T-helper 2 cell treated with Interferon-gamma antibody and Interleukin-4, amounts not matched to agents 5 μg/mL and 100 μg/mL, for 36 hours (primary cell): ENCODE results near the gene CARD9.
"Not testable (repeated sequence)": the region's sequence is repeated elsewhere in the genome, so short reads cannot be mapped to it uniquely, and the experiment has no call there.

Source experiments
- DNase-seq: peaks from one replicate; pipeline ENCODE4 v3.0.0; 2021; ENCODE audit warnings: low spot score
- H3K27ac Mint-ChIP-seq: one replicate; pipeline ENCODE4 v1.8.0; 2021; ENCODE audit warnings: mild to moderate bottlenecking, mixed read lengths
- H3K27me3 Mint-ChIP-seq: one replicate; pipeline ENCODE4 v1.8.0; 2021; ENCODE audit warnings: low read depth, mixed read lengths
- H3K36me3 Mint-ChIP-seq: one replicate; pipeline ENCODE4 v1.8.0; 2021; ENCODE audit warnings: low read depth, mixed read lengths
- H3K4me1 Mint-ChIP-seq: one replicate; pipeline ENCODE4 v1.8.0; 2021; ENCODE audit warnings: low read depth, mixed read lengths
- H3K4me3 Mint-ChIP-seq: one replicate; pipeline ENCODE4 v1.8.0; 2022; ENCODE audit warnings: mild to moderate bottlenecking, moderate library complexity, mixed read lengths
- H3K9me3 Mint-ChIP-seq: one replicate; pipeline ENCODE4 v1.8.0; 2021; ENCODE audit warnings: mixed read lengths

The CARD9 gene

DNA sequence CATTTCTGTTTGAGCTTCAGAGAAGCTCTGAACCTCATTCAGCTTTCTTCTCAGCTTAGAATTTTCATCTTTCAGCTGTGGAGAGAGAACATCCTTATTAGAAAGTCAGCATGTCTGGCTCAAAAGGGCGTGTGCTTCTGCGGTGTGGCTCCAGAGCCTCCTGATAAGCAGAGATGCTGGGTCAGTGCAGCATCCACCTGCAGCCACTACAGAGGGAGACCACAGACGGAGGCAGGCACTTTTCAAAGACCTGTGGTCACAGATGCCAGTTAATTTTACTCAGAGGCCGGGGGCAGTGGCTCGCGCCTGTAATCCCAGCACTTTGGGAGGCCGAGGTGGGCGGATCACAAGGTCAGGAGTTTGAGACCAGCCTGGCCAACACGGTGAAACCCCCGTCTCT lies 32.4 kb upstream of the CARD9 start:
- not testable (repeated sequence) for H3K27me3 Mint-ChIP-seq, H3K9me3 Mint-ChIP-seq, H3K4me3 Mint-ChIP-seq, DNase-seq, H3K27ac Mint-ChIP-seq
- Mint-ChIP-seq H3K36me3 (peaks cover 55% of the 10 kb centered on the region), H3K4me1 (peaks cover 39% of the 10 kb centered on the region)

DNA sequence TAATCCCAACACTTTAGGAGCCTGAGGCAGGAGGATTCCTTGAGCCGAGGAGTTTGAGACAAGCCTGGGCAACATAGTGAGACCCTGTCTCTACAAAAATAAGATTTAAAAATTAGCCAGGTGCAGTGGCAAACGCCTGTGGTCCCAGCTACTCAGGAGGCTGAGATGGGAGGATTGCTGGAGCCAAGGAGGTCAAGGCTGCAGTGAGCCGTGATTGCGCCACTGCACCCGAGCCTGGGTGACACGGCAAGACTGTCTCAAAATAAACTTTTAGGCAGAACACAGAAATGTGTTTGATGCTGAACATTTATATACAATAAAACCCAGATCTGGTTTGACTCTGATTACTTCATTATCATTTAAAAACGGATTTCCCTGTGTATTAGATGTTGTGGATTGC lies 32.0 kb upstream of the CARD9 start:
- H3K27me3 Mint-ChIP-seq: no peaks in the 10 kb centered on the region
- no peaks in the 10 kb centered on the region for H3K9me3 Mint-ChIP-seq
- no peak overlapping the region for H3K4me3 Mint-ChIP-seq
- H3K36me3 Mint-ChIP-seq: peaks cover 58% of the 10 kb centered on the region
- H3K27ac Mint-ChIP-seq: peak overlapping the region; percentile 87
- H3K4me1 Mint-ChIP-seq: peaks cover 42% of the 10 kb centered on the region
- no peak for DNase-seq

DNA sequence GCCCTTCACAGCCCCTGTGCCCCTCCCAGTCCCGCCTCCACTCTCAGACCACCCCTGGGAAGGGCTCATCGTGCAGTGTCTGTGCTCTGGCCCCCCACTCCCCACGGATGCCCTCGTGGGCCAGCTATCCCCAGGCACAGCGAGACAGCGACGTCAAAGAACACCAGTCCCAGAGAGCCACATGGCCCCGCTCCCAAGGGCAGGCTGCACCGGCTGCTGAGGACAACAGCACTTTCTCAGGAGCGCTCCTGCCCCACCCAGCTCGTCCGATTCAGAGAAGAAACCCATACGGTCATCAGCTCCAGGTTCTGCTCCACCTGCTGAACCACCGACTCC lies 31.3 kb upstream of the CARD9 start:
- no peaks in the 10 kb centered on the region for H3K9me3 Mint-ChIP-seq
- peak overlapping the region; percentile 76 for H3K4me3 Mint-ChIP-seq
- peaks cover 41% of the 10 kb centered on the region for H3K4me1 Mint-ChIP-seq
- peak overlapping the region; percentile 87 for H3K27ac Mint-ChIP-seq
- H3K27me3 Mint-ChIP-seq: no peaks in the 10 kb centered on the region
- H3K36me3 Mint-ChIP-seq: peaks cover 56% of the 10 kb centered on the region
- no peak for DNase-seq

DNA sequence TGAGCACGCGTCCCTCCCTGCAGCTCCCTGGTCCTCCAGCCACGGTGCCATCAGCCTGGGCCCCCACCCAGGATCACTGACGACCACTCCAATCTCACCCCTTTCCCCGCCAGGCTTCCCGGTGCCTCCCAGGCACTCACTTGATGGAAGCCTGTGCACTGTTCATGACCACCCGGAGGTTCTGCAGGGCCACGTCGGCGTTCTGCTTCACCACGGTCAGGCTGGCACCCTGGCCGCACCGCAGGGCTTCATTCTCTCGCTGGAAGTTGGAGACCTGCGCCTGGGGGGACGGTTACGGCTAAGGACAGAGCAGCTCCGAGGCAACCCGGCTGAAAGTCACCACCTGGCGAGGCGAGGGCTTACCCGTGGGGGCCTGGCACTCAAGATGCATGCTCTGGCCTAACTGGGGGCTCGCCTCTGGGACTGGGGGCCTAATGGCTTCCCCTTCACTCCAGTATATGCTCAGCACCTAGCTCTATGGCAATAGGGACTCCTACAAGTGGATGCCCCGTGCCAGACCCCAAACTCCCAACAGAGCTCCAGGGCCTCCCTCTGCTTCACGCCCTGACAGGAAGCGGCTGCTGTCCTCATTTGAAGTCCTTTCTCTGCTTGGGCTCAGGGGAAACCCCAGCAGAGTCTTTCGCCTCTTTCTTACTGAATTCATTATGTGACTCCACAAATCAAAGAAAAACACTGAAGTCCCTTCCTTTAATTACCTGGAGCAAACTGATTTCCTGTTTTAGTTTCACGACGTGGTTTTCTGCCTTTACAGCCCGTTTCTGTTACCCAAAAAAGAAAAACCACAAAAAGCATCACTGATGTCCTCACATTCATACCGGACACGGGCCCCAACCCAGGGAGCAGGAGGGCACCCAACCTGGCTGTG lies 30.7 kb upstream of the CARD9 start:
- no peaks in the 10 kb centered on the region for H3K9me3 Mint-ChIP-seq
- peak overlapping the region; percentile 87 for H3K27ac Mint-ChIP-seq
- H3K36me3 Mint-ChIP-seq: peaks cover 54% of the 10 kb centered on the region
- DNase-seq: peak; percentile 50
- no peaks in the 10 kb centered on the region for H3K27me3 Mint-ChIP-seq
- peaks cover 37% of the 10 kb centered on the region for H3K4me1 Mint-ChIP-seq
- peak overlapping the region; percentile 76 for H3K4me3 Mint-ChIP-seq

DNA sequence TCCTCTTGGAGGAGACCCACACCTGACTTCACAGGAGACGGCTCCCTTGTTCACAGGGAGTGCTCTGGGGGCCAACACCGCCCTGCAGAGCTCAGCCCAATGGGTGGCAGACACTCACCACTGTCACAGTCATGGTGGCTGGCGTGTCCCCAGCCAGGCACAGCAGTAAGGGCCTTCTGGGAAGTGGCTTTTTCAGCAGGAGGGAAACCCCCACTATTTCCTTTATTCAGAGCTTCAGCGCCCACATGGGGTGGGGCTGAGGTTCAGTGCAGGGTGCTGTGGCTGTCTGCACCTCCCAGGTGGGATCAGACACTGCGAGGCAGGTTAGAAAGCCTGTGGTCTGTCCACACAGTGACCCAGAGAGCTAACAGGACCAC lies 30.1 kb upstream of the CARD9 start:
- DNase-seq: peak; percentile 69
- Mint-ChIP-seq H3K36me3 (peaks cover 54% of the 10 kb centered on the region), H3K4me1 (peaks cover 38% of the 10 kb centered on the region)

GRCh38 chr9:136402067-136402466 lies 28.6 kb upstream of the CARD9 start:
- no peak for DNase-seq
- Mint-ChIP-seq H3K9me3 (no peaks in the 10 kb centered on the region), H3K4me3 (no peak overlapping the region), H3K4me1 (peaks cover 38% of the 10 kb centered on the region), H3K27me3 (no peaks in the 10 kb centered on the region), H3K27ac (peak overlapping the region; percentile 70), H3K36me3 (peaks cover 53% of the 10 kb centered on the region)

More for the DNA sequence above, 30.1 kb upstream of the CARD9 start:
- H3K4me3 Mint-ChIP-seq: peak overlapping the region; percentile 76
- H3K9me3 Mint-ChIP-seq: no peaks in the 10 kb centered on the region
- H3K27ac Mint-ChIP-seq: peak overlapping the region; percentile 87
- no peaks in the 10 kb centered on the region for H3K27me3 Mint-ChIP-seq

DNA sequence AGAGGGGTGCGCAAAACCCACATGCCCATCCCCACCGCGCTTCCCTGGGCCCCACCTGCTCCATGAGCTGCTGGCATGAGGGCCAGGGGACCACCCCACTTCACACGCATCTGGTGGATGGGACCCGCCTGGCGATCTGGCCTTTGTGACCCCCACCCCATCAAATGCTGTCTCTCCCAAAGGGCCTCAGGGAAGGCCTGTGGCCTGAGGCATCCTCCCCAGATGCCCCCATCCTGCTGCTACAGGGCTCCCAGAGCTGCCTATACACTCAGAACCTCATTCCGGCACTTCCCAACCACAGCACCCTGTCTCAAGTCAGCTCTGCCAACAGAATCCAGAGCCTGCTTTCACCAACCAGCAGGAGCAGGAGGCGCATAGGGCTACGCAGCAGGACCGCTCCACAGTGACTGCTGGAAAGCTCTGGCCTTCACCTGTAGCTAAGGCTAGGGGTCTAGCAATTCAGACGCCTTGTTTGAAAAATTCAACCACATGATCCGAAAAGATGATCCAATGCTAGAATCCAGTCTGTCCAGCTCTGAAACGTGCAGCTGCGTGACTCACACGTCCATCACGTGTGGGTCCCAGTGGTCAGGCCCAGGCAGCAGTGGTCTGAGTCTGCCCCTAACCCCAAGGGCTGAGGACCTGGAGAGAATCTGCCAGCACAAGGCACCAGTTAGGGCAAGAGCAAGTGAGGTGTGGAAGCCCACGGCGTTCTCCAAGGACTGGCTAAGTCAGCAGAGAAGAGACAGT lies 27.9 kb upstream of the CARD9 start:
- Mint-ChIP-seq H3K36me3 (peaks cover 48% of the 10 kb centered on the region), H3K9me3 (no peaks in the 10 kb centered on the region), H3K27me3 (no peaks in the 10 kb centered on the region), H3K4me3 (peak overlapping the region; percentile 24), H3K27ac (peak overlapping the region; percentile 65), H3K4me1 (peaks cover 38% of the 10 kb centered on the region)
- no peak for DNase-seq

GRCh38 chr9:136400038-136400834 lies 26.8 kb upstream of the CARD9 start, which contains the start of gene SNAPC4:
Gene SNAPC4, minus strand, starts transcription at chr9:136400170. Its CDS starts 1,742 bp downstream, at chr9:136398428.
- Mint-ChIP-seq H3K36me3 (peaks cover 41% of the 10 kb centered on the region), H3K4me1 (peaks cover 37% of the 10 kb centered on the region), H3K27ac (peak within 1 kb of the TSS; percentile 71), H3K9me3 (no peaks in the 10 kb centered on the region), H3K27me3 (no peaks in the 10 kb centered on the region), H3K4me3 (peak within 1 kb of the TSS; percentile 82)
- DNase-seq: peak; percentile 88

DNA sequence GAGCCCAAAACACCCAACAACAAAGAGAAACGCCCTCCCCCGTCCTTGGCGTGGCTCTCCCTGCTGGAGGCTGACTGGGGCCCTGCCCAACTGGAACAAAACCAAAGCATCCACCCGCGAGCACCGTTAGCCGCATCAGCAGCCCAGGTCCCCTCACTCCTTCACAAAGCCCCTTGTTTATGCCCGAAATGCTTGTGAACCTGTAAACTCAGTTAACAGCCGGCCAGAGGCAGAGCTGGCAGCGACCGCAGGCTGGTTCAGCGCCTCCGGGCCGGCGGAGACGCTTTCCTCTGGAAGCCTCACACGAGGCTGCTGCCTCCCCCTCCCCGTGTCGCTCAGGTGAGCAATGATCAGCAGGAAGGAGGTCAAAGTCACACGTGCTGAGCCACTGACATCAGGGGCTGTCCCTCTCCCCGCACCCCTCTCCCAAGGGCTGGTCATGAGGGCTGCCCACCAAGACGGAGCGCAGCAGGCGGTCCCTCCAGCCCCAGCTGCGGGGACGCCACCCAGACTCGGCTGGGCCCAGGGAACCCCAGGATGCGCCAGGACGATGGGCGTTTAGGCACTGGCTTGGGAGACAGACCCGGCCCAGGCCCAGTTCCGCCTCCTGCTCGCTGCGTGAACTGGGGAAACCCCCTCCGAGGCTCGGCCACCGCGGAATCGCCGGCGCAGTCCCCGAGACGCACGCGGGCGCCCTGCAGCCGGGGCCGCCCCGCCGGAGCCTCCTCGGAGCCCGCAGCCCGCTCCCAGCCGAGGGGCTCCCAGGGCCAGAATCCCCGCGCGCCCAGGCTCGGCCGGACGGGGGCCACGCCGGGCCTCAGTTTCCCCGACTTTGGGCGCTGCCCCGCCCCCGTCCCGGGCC lies 25.9 kb upstream of the CARD9 start:
- peak overlapping the region; percentile 44 for H3K27ac Mint-ChIP-seq
- H3K4me3 Mint-ChIP-seq: peak overlapping the region; percentile 82
- peak; percentile 51 for DNase-seq
- peaks cover 28% of the 10 kb centered on the region for H3K4me1 Mint-ChIP-seq
- H3K36me3 Mint-ChIP-seq: peaks cover 34% of the 10 kb centered on the region
- no peaks in the 10 kb centered on the region for H3K9me3 Mint-ChIP-seq
- H3K27me3 Mint-ChIP-seq: no peaks in the 10 kb centered on the region

GRCh38 chr9:136398286-136398685 lies 24.8 kb upstream of the CARD9 start:
- H3K27me3 Mint-ChIP-seq: no peaks in the 10 kb centered on the region
- H3K27ac Mint-ChIP-seq: no peak overlapping the region
- H3K36me3 Mint-ChIP-seq: peaks cover 34% of the 10 kb centered on the region
- H3K4me1 Mint-ChIP-seq: peaks cover 18% of the 10 kb centered on the region
- DNase-seq: no peak
- peak overlapping the region; percentile 82 for H3K4me3 Mint-ChIP-seq
- H3K9me3 Mint-ChIP-seq: no peaks in the 10 kb centered on the region

DNA sequence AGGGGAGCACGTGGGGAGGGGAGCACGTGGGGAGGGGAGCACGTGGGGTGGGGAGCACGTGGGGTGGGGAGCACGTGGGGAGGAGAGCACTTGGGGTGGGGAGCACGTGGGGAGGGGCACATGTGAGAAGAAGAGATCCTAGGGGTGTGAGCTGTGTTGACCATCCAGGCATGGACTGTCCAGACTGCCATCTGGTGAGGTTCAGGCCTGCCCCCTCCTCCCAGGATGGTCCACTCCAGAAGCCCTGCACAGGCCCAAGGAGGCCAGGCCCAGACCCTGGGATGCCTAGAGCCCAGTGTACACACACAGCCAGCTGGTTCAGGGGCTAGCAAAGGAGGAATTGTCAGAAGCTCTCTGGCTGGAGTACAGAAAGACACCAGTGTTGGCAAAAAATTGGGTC lies 24.2 kb upstream of the CARD9 start:
- Mint-ChIP-seq H3K27me3 (no peaks in the 10 kb centered on the region), H3K4me3 (no peak overlapping the region), H3K4me1 (peaks cover 18% of the 10 kb centered on the region), H3K9me3 (no peaks in the 10 kb centered on the region), H3K36me3 (peaks cover 33% of the 10 kb centered on the region), H3K27ac (no peak overlapping the region)
- DNase-seq: no peak

GRCh38 chr9:136396219-136396515 lies 22.7 kb upstream of the CARD9 start:
- Mint-ChIP-seq H3K36me3 (peaks cover 33% of the 10 kb centered on the region), H3K4me3 (no peak overlapping the region), H3K27ac (no peak overlapping the region), H3K27me3 (no peaks in the 10 kb centered on the region), H3K4me1 (peaks cover 15% of the 10 kb centered on the region), H3K9me3 (no peaks in the 10 kb centered on the region)
- no peak for DNase-seq
